HepG2 (cell line): ENCODE data around the gene LSMEM2. TPM values are rescaled to one million over a fixed set of nuclear protein-coding genes. Genes with fewer than 3 reads are reported as not detected.

ENCODE experiments used
- ARID3A ChIP-seq: IDR thresholded peaks from 2 replicates; pipeline ENCODE4 v1.6.1; 2012; ENCODE audit warnings: low read depth, low read length, improper control_type of control experiment
- ATAD3A ChIP-seq: sonication (generic); formaldehyde crosslinking; IDR thresholded peaks from 2 replicates; pipeline ENCODE4 v1.4.0; 2020; ENCODE audit warnings: missing genetic modification reagents
- DR1 ChIP-seq: sonication (generic); formaldehyde crosslinking; IDR thresholded peaks from 2 replicates; pipeline ENCODE4 v1.8.0; 2021; ENCODE audit warnings: mild to moderate bottlenecking, missing genetic modification reagents, inconsistent platforms
- GABPA ChIP-seq, 2 experiments: IDR thresholded peaks; 2 replicates each; pipeline ENCODE4 v1.6.1; 2011 to 2016; ENCODE audit warnings: low read depth in 2 of 2, low read length in 1 of 2, missing biosample characterization in 1 of 2, missing genetic modification characterization in 1 of 2
- IKZF5 ChIP-seq: IDR thresholded peaks from 2 replicates; pipeline ENCODE4 v1.6.1; 2018; ENCODE audit warnings: missing genetic modification reagents, mild to moderate bottlenecking, missing compliant biosample characterization
- IRF1 ChIP-seq: sonication (generic); formaldehyde crosslinking; IDR thresholded peaks from 2 replicates; pipeline ENCODE4 v1.4.0; 2020; ENCODE audit warnings: low read depth, mild to moderate bottlenecking, missing genetic modification reagents
- KDM2A ChIP-seq: sonication (generic); formaldehyde crosslinking; IDR thresholded peaks from 2 replicates; pipeline ENCODE4 v1.4.0; 2020; ENCODE audit warnings: low read depth, missing genetic modification reagents, borderline replicate concordance
- KMT2A ChIP-seq: sonication (generic); formaldehyde crosslinking; IDR thresholded peaks from 2 replicates; pipeline ENCODE4 v1.4.0; 2020; ENCODE audit warnings: missing genetic modification reagents
- NR2C2 ChIP-seq: sonication (generic); formaldehyde crosslinking; IDR thresholded peaks from 2 replicates; pipeline ENCODE4 v1.4.0; 2020; ENCODE audit warnings: missing genetic modification reagents, mild to moderate bottlenecking, moderate library complexity, borderline replicate concordance
- PHF5A ChIP-seq: IDR thresholded peaks from one replicate; pipeline ENCODE4 v1.6.1; 2018; ENCODE audit warnings: low read depth, missing genetic modification reagents; ENCODE audit not compliant: unreplicated experiment
- RBFOX2 ChIP-seq: fragments of 200-400 bp; formaldehyde crosslinking; IDR thresholded peaks from 2 replicates; pipeline ENCODE4 v1.6.1; 2017; ENCODE audit warnings: low read depth, mild to moderate bottlenecking, low read length
- SNRNP70 ChIP-seq: fragments of 200-400 bp; formaldehyde crosslinking; IDR thresholded peaks from 2 replicates; pipeline ENCODE4 v1.6.1; 2017; ENCODE audit warnings: mild to moderate bottlenecking, low read depth, low read length, moderate library complexity
- YEATS2 ChIP-seq: sonication (generic); formaldehyde crosslinking; IDR thresholded peaks from 2 replicates; pipeline ENCODE4 v1.4.0; 2020; ENCODE audit warnings: missing genetic modification reagents, borderline replicate concordance
- YY1 ChIP-seq: IDR thresholded peaks from 2 replicates; pipeline ENCODE4 v1.6.1; 2011; ENCODE audit warnings: low read length, low read depth, moderate library complexity, mild to moderate bottlenecking; ENCODE audit not compliant: insufficient read depth, insufficient replicate concordance
- ZBTB37 ChIP-seq: sonication (generic); formaldehyde crosslinking; IDR thresholded peaks from 2 replicates; pipeline ENCODE4 v1.4.0; 2020; ENCODE audit warnings: mild to moderate bottlenecking, missing genetic modification reagents
- ZNF12 ChIP-seq: sonication (generic); formaldehyde crosslinking; IDR thresholded peaks from 2 replicates; pipeline ENCODE4 v1.5.0; 2020; ENCODE audit warnings: missing genetic modification reagents
- ZNF20 ChIP-seq: sonication (generic); formaldehyde crosslinking; IDR thresholded peaks from 2 replicates; pipeline ENCODE4 v1.4.0; 2020; ENCODE audit warnings: mild to moderate bottlenecking, moderate library complexity, missing genetic modification reagents
- ZNF414 ChIP-seq: sonication (generic); formaldehyde crosslinking; IDR thresholded peaks from 2 replicates; pipeline ENCODE4 v1.5.0; 2020; ENCODE audit warnings: missing genetic modification reagents
- ZNF615 ChIP-seq: sonication (generic); formaldehyde crosslinking; IDR thresholded peaks from 2 replicates; pipeline ENCODE4 v1.5.0; 2020; ENCODE audit warnings: mild to moderate bottlenecking, missing genetic modification reagents, borderline replicate concordance
- ZNF740 ChIP-seq: sonication (generic); formaldehyde crosslinking; IDR thresholded peaks from 2 replicates; pipeline ENCODE4 v1.4.0; 2020; ENCODE audit warnings: missing genetic modification reagents
- polyA plus RNA-seq, 8 experiments: library from polyadenylated mRNA; depleted of rRNA in 3 of 8; stranded (reverse) in 7 of 8; unstranded in 1 of 8; fragments of >200 nt; fragmentation: Illumina TruSeq in 4 of 8; extraction: Trizol in 4 of 8; gene quantifications; 2 replicates each; pipeline versions ENCODE4 v1.2.1 to v1.2.3, GENCODE V29; 2011 to 2016; ENCODE audit warnings: low read depth in 4 of 8, missing spikeins in 1 of 8, mixed read lengths in 1 of 8; ENCODE audit not compliant: insufficient read depth in 1 of 8
- total RNA-seq, 5 experiments: library from RNA; depleted of rRNA; stranded (reverse); fragments of >200 nt; fragmentation: Illumina TruSeq; extraction: Trizol; gene quantifications; 2 replicates each; pipeline ENCODE4 v1.2.3, GENCODE V29; 2016; ENCODE audit warnings: low read depth in 1 of 5

Gene LSMEM2
- total and polyA plus RNA-seq, 2 of the 13 experiments (the other 11 are each of a cell fraction or from before 2014, with no cell fraction given): 0.07 to 0.41 TPM

- TF ChIP-seq YY1: peak; percentile 61
- TF ChIP-seq ARID3A: no peak
- no peak for TF ChIP-seq ZNF20
- TF ChIP-seq NR2C2 (CRISPR knock-in tag): peak; percentile 47; the same call in 1 of the 2 replicates
- peak; percentile 43; the same call in 1 of the 2 replicates for TF ChIP-seq ZNF615
- peak; percentile 88 for TF ChIP-seq YEATS2
- no peak for TF ChIP-seq GABPA (IDR thresholded peaks at IDR 0.05; ENCODE audit: low read depth, low read length)
- TF ChIP-seq GABPA (CRISPR knock-in tag; IDR thresholded peaks at IDR 0.05; ENCODE audit: low read depth): peak; percentile 95
- TF ChIP-seq KMT2A (CRISPR knock-in tag): peak; percentile 91; the same call in 1 of the 2 replicates
- TF ChIP-seq SNRNP70: no peak
- TF ChIP-seq IRF1: no peak
- TF ChIP-seq ZNF740: no peak
- peak; percentile 33; the same call in 1 of the 2 replicates for TF ChIP-seq IKZF5 (CRISPR knock-in tag)
- peak; percentile 93 for TF ChIP-seq RBFOX2
- no peak for TF ChIP-seq ATAD3A (CRISPR knock-in tag)
- no peak for TF ChIP-seq ZBTB37 (CRISPR knock-in tag)
- no peak for TF ChIP-seq PHF5A (CRISPR knock-in tag)
- no peak for TF ChIP-seq ZNF12 (CRISPR knock-in tag)
- TF ChIP-seq DR1: peak; percentile 82
- peak; percentile 30; the same call in 1 of the 2 replicates for TF ChIP-seq ZNF414 (CRISPR knock-in tag)
- peak; percentile 95 for TF ChIP-seq KDM2A (CRISPR knock-in tag)
Observed at GRCh38 chr3:50327943-50328691, 49.2 kb downstream of the LSMEM2 start, which contains the start of gene TUSC2 (continued).
